Fibroblast of lung (primary cell): ENCODE measurements around the gene TMEM248. TPM values are rescaled to one million over a fixed set of nuclear protein-coding genes. Genes with fewer than 3 reads are reported as not detected.
A peak's percentile ranks its signal among the peaks of the same experiment; 100 is the strongest.
"Not testable (repeated sequence)": the region's sequence is repeated elsewhere in the genome, so short reads cannot be mapped to it uniquely, and the experiment has no call there.

Experiments
- DNase-seq, 2 donors: peaks; one replicate each; pipeline versions ENCODE4 v3.0.0 to v3.0.0-alpha.2; 2010; ENCODE audit warnings: low read depth in 2 of 2
- H2AFZ ChIP-seq: 2 replicates; pipeline ENCODE4 v1.5.1; 2012; ENCODE audit warnings: low read length, control low read depth, inconsistent platforms
- H3K27ac ChIP-seq: 2 replicates; pipeline ENCODE4 v1.5.1; 2011; ENCODE audit warnings: low read length, control low read depth; ENCODE audit not compliant: insufficient read depth
- H3K27me3 ChIP-seq: 2 replicates; pipeline ENCODE4 v1.5.1; 2011; ENCODE audit warnings: mild to moderate bottlenecking, low read length; ENCODE audit not compliant: control insufficient read depth, insufficient read depth
- H3K36me3 ChIP-seq: 2 replicates; pipeline ENCODE4 v1.5.1; 2011; ENCODE audit warnings: low read length; ENCODE audit not compliant: control insufficient read depth, insufficient read depth
- H3K4me1 ChIP-seq: 2 replicates; pipeline ENCODE4 v1.5.1; 2011; ENCODE audit warnings: low read length; ENCODE audit not compliant: control insufficient read depth, insufficient read depth; ENCODE audit errors: extremely low read depth
- H3K4me2 ChIP-seq: 2 replicates; pipeline ENCODE4 v1.5.1; 2011; ENCODE audit warnings: low read length, control low read depth; ENCODE audit not compliant: insufficient read depth; ENCODE audit errors: extremely low read depth
- H3K4me3 ChIP-seq, 4 experiments: fragments of 200-600 bp in 1 of 4; sonication (generic) in 1 of 4; replicated peaks in 1 of 4; 2 replicates each; pipeline ENCODE4 v1.5.1; 2011 to 2016; ENCODE audit warnings: low read length in 4 of 4, low read depth in 3 of 4, mild to moderate bottlenecking in 3 of 4, control low read depth in 2 of 4, inconsistent platforms in 1 of 4, mixed read lengths in 1 of 4; ENCODE audit not compliant: insufficient read depth in 1 of 4; ENCODE audit errors: control extremely low read depth in 1 of 4
- H3K79me2 ChIP-seq: 2 replicates; pipeline ENCODE4 v1.5.1; 2012; ENCODE audit warnings: mild to moderate bottlenecking, low read length, inconsistent platforms; ENCODE audit not compliant: control insufficient read depth, insufficient read depth
- H3K9ac ChIP-seq: 2 replicates; pipeline ENCODE4 v1.5.1; 2011; ENCODE audit warnings: mild to moderate bottlenecking, low read length, control low read depth; ENCODE audit not compliant: insufficient read depth
- H3K9me3 ChIP-seq: 2 replicates; pipeline ENCODE4 v1.5.1; 2012; ENCODE audit warnings: low read depth, low read length; ENCODE audit not compliant: control insufficient read depth, insufficient read depth
- H4K20me1 ChIP-seq: 2 replicates; pipeline ENCODE4 v1.5.1; 2011; ENCODE audit warnings: low read length; ENCODE audit not compliant: control insufficient read depth, insufficient read depth; ENCODE audit errors: extremely low read depth
- EZH2 ChIP-seq: IDR thresholded peaks from 2 replicates; pipeline ENCODE4 v1.5.1; 2012; ENCODE audit warnings: low read length, control low read depth, mild to moderate bottlenecking; ENCODE audit errors: missing control alignments
- polyA plus RNA-seq, 2 donors: library from polyadenylated mRNA; depleted of rRNA in 1 of 2; stranded (reverse) in 1 of 2; unstranded in 1 of 2; fragments of >200 nt; gene quantifications; 2 replicates each; pipeline ENCODE4 v1.2.1, GENCODE V29; 2011 to 2012; ENCODE audit warnings: missing spikeins in 1 of 2
- total RNA-seq: library from RNA; depleted of rRNA; stranded (reverse); fragments of >200 nt; gene quantifications from 2 replicates; pipeline ENCODE4 v1.2.1, GENCODE V29; 2014
- TF ChIP-seq, protein P1 (sequence below), 2 donors: IDR thresholded peaks in 1 of 2; conservative IDR thresholded peaks in 1 of 2; 1 replicate in 1 of 2; 2 replicates in 1 of 2; pipeline ENCODE4 v1.5.1; 2011 to 2012; ENCODE audit warnings: low read length in 2 of 2, control low read depth in 1 of 2, inconsistent platforms in 1 of 2, low read depth in 1 of 2, mild to moderate bottlenecking in 1 of 2

TMEM248 gene
- total and polyA plus RNA-seq, 2 donors (not counting 1 experiment from before 2014, with no cell fraction given), result 65.7 to 162 TPM

DNA sequence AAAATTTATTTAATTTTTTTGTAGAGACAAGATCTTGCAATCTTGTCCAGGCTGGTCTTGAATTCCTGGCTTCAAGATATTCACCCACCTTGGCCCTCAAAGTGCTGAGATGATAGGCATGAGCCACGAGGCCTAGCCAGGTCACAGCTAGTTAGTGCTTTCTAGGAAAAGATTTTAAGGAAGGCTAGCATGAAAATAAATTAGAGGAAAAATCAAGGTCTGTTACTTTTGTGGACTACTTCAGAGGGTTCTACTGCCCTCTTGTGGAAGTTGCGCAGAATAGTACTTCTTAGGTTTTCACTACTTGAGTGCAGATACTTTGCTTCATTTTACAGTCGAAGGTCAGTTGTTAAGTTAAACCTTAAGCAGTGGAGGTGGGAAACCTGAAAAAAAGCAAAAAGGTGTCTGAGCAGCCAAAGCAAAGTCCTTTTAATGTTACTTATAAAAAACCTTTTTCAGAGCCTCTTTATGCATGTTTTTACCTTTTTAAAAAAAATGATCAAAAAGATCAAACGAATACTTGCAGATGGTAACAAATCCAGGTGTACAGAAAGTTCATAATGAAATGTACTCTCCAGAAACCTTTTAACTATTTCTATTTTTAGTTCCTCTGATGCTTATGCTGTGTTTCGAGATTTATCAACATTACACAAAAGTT, 79.7 kb downstream of the TMEM248 start:
- peak in 1 of 2 donors; percentile 20 for DNase-seq
- not testable (repeated sequence) for H3K4me1 ChIP-seq

GRCh38 chr7:67004145-67004544, 83.1 kb downstream of the TMEM248 start:
- not testable (repeated sequence) for H4K20me1 ChIP-seq, H3K36me3 ChIP-seq

More for the DNA sequence above, 79.7 kb downstream of the TMEM248 start:
- H3K79me2 ChIP-seq, H3K9ac ChIP-seq, H3K27ac ChIP-seq, H2AFZ ChIP-seq, H4K20me1 ChIP-seq, H3K27me3 ChIP-seq, H3K36me3 ChIP-seq, H3K4me2 ChIP-seq, H3K4me3 ChIP-seq, H3K9me3 ChIP-seq: not testable (repeated sequence)
- TF ChIP-seq, protein P1, sequence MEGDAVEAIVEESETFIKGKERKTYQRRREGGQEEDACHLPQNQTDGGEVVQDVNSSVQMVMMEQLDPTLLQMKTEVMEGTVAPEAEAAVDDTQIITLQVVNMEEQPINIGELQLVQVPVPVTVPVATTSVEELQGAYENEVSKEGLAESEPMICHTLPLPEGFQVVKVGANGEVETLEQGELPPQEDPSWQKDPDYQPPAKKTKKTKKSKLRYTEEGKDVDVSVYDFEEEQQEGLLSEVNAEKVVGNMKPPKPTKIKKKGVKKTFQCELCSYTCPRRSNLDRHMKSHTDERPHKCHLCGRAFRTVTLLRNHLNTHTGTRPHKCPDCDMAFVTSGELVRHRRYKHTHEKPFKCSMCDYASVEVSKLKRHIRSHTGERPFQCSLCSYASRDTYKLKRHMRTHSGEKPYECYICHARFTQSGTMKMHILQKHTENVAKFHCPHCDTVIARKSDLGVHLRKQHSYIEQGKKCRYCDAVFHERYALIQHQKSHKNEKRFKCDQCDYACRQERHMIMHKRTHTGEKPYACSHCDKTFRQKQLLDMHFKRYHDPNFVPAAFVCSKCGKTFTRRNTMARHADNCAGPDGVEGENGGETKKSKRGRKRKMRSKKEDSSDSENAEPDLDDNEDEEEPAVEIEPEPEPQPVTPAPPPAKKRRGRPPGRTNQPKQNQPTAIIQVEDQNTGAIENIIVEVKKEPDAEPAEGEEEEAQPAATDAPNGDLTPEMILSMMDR (conservative IDR thresholded peaks at IDR 0.05 in 1 of 2, IDR thresholded peaks at IDR 0.05 in 1 of 2; ENCODE audit: low read depth in 1 of 2, low read length in 2 of 2), result peak; percentile 7 to 16

GRCh38 chr7:67006965-67007364, 85.9 kb downstream of the TMEM248 start:
- DNase-seq, result no peak
- TF ChIP-seq, protein P1 (conservative IDR thresholded peaks at IDR 0.05 in 1 of 2, IDR thresholded peaks at IDR 0.05 in 1 of 2; ENCODE audit: low read depth in 1 of 2, low read length in 2 of 2), result no peak
- TF ChIP-seq EZH2, result no peak
- Histone ChIP-seq H3K4me1 (no peaks in the 10 kb centered on the region), H2AFZ (no peak overlapping the region), H3K36me3 (peaks cover 2% of the 10 kb centered on the region), H3K27ac (no peak overlapping the region), H3K27me3 (no peaks in the 10 kb centered on the region), H3K4me2 (no peak overlapping the region), H4K20me1 (no peaks in the 10 kb centered on the region), H3K9ac (no peak overlapping the region), H3K79me2 (no peaks in the 10 kb centered on the region), H3K4me3 (no peak overlapping the region), H3K9me3 (no peaks in the 10 kb centered on the region)

More at GRCh38 chr7:67004145-67004544, 83.1 kb downstream of the TMEM248 start:
- not testable (repeated sequence) for H3K4me1 ChIP-seq, H3K27ac ChIP-seq, H3K9me3 ChIP-seq, H3K27me3 ChIP-seq, H3K4me2 ChIP-seq, H2AFZ ChIP-seq, H3K79me2 ChIP-seq, DNase-seq, H3K4me3 ChIP-seq, H3K9ac ChIP-seq

Other genes with a start within 250 kb of the TMEM248 start
- 40.1 and 47.9 TPM in 2 replicates for gene RABGEF1, start 180.5 kb upstream of the TMEM248 start, total RNA-seq
- gene RABGEF1, start 180.5 kb upstream of the TMEM248 start, polyA plus RNA-seq, result 41.6 and 51.7 TPM in 2 replicates
- gene SBDS, start 74.4 kb downstream of the TMEM248 start, total RNA-seq, result 80.9 and 118 TPM in 2 replicates
- gene SBDS, start 74.4 kb downstream of the TMEM248 start, polyA plus RNA-seq, result 146 and 172 TPM in 2 replicates
- gene TYW1, start 75.6 kb downstream of the TMEM248 start, total RNA-seq, result 22.6 and 25.1 TPM in 2 replicates
- 16.7 and 17.6 TPM in 2 replicates for gene TYW1, start 75.6 kb downstream of the TMEM248 start, polyA plus RNA-seq